ENCODE measurements around the gene PRPH. TPM values are rescaled to one million over a fixed set of nuclear protein-coding genes. Genes with fewer than 3 reads are reported as not detected.

Gene PRPH
- total and polyA plus RNA-seq, 2 of the 8 experiments (the other 6 are each of a cell fraction or from before 2014, with no cell fraction given), result 0.79 to 1.4 TPM

- 66% methylated on average over 15 of the region's 17 CpGs; no CpG with 5 or more reads in 1 of the 2 experiments for WGBS, 2 experiments (ENCODE audit: extremely low coverage in 1 of 2, insufficient coverage in 1 of 2, insufficient read length in 1 of 2, insufficient replicate concordance in 2 of 2, low coverage in 1 of 2, low lambda C conversion rate in 2 of 2, missing lambda C conversion rate in 1 of 2)
- H3K23ac ChIP-seq (ENCODE audit: insufficient read length), result no peak overlapping the region
- H3K27me3 ChIP-seq (replicated peaks in 1 of 4; ENCODE audit: control insufficient read depth in 3 of 4, extremely low read depth in 1 of 4, insufficient read depth in 3 of 4, low read length in 3 of 4), result peaks cover 40 to 58% (median 51%) of the 10 kb centered on the region in 4 experiments
- FAIRE-seq (no peak), DNase-seq (ENCODE audit: low read depth in 1 of 2, low spot score in 2 of 2) (no peak)
- TF ChIP-seq GABPA (IDR thresholded peaks at IDR 0.05; ENCODE audit: borderline replicate concordance, insufficient read depth, low read length) (no peak), EZH2 (IDR thresholded peaks at IDR 0.05; ENCODE audit: low read depth, low read length, severe bottlenecking) (peak; percentile 11)
- no peak overlapping the region for H2BK120ac ChIP-seq (replicated peaks; ENCODE audit: low read depth, low read length)
- H3K4me3 ChIP-seq (ENCODE audit: extremely low read depth in 1 of 4, insufficient read depth in 2 of 4, low read depth in 3 of 4, low read length in 4 of 4), result peak overlapping the region in 2 of 4 experiments; percentile 31 to 51; a peak in 3 of 8 replicates
- no peak overlapping the region for H4K91ac ChIP-seq (replicated peaks; ENCODE audit: insufficient read length, low read length)
- no peak overlapping the region for H2BK12ac ChIP-seq (ENCODE audit: low read depth, low read length)
- H3K4ac ChIP-seq (replicated peaks; ENCODE audit: insufficient read length, low read depth, low read length), result no peak overlapping the region
- H2BK5ac ChIP-seq (ENCODE audit: low read depth, low read length), result no peak overlapping the region
- no peak overlapping the region for H3K14ac ChIP-seq (ENCODE audit: insufficient read length)
- H3K56ac ChIP-seq (replicated peaks; ENCODE audit: insufficient read length, low read depth, low read length), result no peak overlapping the region
- no peak overlapping the region for H3K9ac ChIP-seq (replicated peaks in 1 of 4; ENCODE audit: extremely low read depth in 1 of 4, low read depth in 3 of 4, low read length in 3 of 4)
- H3K23me2 ChIP-seq (ENCODE audit: low read depth, low read length), result peaks cover 7% of the 10 kb centered on the region; the same call in 1 of the 2 replicates
- peaks cover 5 to 26% (median 13%) of the 10 kb centered on the region in 4 experiments; a peak in 7 of 8 replicates for H3K36me3 ChIP-seq (ENCODE audit: control insufficient read depth in 2 of 4, insufficient read depth in 4 of 4, low read length in 3 of 4)
- no peak overlapping the region for H2BK20ac ChIP-seq (ENCODE audit: low read length)
- H2AFZ ChIP-seq (ENCODE audit: low read length), result no peak overlapping the region
- H3K27ac ChIP-seq (ENCODE audit: low read depth, low read length), result no peak overlapping the region
- H3K9me3 ChIP-seq (ENCODE audit: insufficient read depth in 2 of 2, low read depth in 1 of 2, low read length in 1 of 2), result peaks cover 0 to 6% of the 10 kb centered on the region in 2 experiments; a peak in 1 of 4 replicates
- no peaks in the 10 kb centered on the region for H3K79me2 ChIP-seq (ENCODE audit: control insufficient read depth in 1 of 2, insufficient read depth in 2 of 2, low read length in 2 of 2)
- ChIA-PET POLR2A (ENCODE audit: partially characterized antibody) (interaction anchor here (0.9 to 6.2 kb wide), 11 partner anchors 9 to 272 kb away, joined by 3 to 37 read pairs (median 5); partner anchors contain the start of genes DNAJC22 and TROAP), CTCF (ENCODE audit: partially characterized antibody) (interaction anchor here (0.6 to 12.7 kb wide), 30 partner anchors 9 to 290 kb away, joined by 3 to 276 read pairs (median 5); partner anchors contain the start of genes DNAJC22, PRPH and TROAP)
- no peak overlapping the region for H2BK15ac ChIP-seq (ENCODE audit: low read length)
- no peaks in the 10 kb centered on the region for H3K79me1 ChIP-seq (ENCODE audit: low read depth, low read length)
- no peak overlapping the region for H4K5ac ChIP-seq (ENCODE audit: insufficient read length, low read depth, low read length)
- no peak overlapping the region for H4K8ac ChIP-seq (ENCODE audit: extremely low read depth, insufficient read depth, low read length)
- peaks cover 8 to 9% of the 10 kb centered on the region in 2 experiments for H4K20me1 ChIP-seq (replicated peaks in 1 of 2; ENCODE audit: control insufficient read depth in 1 of 2, insufficient read depth in 2 of 2, low read length in 2 of 2)
- peak overlapping the region; percentile 62 to 85; a peak in 2 of 4 replicates for H3K4me2 ChIP-seq (ENCODE audit: insufficient read depth in 1 of 2, low read depth in 2 of 2, low read length in 2 of 2)
- H2AK5ac ChIP-seq (ENCODE audit: low read depth, low read length), result no peak overlapping the region
- H3K4me1 ChIP-seq (replicated peaks in 1 of 4; ENCODE audit: control insufficient read depth in 3 of 4, insufficient read depth in 4 of 4, low read length in 3 of 4), result peaks cover 0 to 4% (median 1%) of the 10 kb centered on the region in 4 experiments; a peak in 3 of 7 replicates
- H3K18ac ChIP-seq (ENCODE audit: extremely low read depth, low read length), result no peak overlapping the region
Measured at GRCh38 chr12:49332441-49332861, 37.5 kb downstream of the PRPH start.

Data from H1 (cell line).